Astrocyte of the spinal cord (primary cell): ENCODE results near the gene KIF5A.
A peak's percentile ranks its signal among the peaks of the same experiment; 100 is the strongest.

Source experiments
- DNase-seq: peaks from one replicate; pipeline ENCODE4 v3.0.0; 2011; ENCODE audit warnings: low read depth, low spot score
- H3K4me3 ChIP-seq: 2 replicates; pipeline ENCODE4 v1.5.1; 2011; ENCODE audit warnings: low read depth, mild to moderate bottlenecking, low read length, moderate library complexity
- in situ Hi-C: cut with HindIII; loops from 2 replicates; pipeline ENCODE4 v1.10.0; 2017; ENCODE audit warnings: low sequenced_read_pairs
- TF ChIP-seq, protein P1 (sequence below): IDR thresholded peaks from 2 replicates; pipeline ENCODE4 v1.5.1; 2012; ENCODE audit warnings: low read depth, mild to moderate bottlenecking, low read length, inconsistent platforms

Gene KIF5A

GRCh38 chr12:57626111-57626920 lies 76.5 kb downstream of the KIF5A start:
- no peak for DNase-seq
- in situ Hi-C loops: no loop called here
- TF ChIP-seq, protein P1, sequence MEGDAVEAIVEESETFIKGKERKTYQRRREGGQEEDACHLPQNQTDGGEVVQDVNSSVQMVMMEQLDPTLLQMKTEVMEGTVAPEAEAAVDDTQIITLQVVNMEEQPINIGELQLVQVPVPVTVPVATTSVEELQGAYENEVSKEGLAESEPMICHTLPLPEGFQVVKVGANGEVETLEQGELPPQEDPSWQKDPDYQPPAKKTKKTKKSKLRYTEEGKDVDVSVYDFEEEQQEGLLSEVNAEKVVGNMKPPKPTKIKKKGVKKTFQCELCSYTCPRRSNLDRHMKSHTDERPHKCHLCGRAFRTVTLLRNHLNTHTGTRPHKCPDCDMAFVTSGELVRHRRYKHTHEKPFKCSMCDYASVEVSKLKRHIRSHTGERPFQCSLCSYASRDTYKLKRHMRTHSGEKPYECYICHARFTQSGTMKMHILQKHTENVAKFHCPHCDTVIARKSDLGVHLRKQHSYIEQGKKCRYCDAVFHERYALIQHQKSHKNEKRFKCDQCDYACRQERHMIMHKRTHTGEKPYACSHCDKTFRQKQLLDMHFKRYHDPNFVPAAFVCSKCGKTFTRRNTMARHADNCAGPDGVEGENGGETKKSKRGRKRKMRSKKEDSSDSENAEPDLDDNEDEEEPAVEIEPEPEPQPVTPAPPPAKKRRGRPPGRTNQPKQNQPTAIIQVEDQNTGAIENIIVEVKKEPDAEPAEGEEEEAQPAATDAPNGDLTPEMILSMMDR: no peak
- H3K4me3 ChIP-seq: no peak overlapping the region

DNA sequence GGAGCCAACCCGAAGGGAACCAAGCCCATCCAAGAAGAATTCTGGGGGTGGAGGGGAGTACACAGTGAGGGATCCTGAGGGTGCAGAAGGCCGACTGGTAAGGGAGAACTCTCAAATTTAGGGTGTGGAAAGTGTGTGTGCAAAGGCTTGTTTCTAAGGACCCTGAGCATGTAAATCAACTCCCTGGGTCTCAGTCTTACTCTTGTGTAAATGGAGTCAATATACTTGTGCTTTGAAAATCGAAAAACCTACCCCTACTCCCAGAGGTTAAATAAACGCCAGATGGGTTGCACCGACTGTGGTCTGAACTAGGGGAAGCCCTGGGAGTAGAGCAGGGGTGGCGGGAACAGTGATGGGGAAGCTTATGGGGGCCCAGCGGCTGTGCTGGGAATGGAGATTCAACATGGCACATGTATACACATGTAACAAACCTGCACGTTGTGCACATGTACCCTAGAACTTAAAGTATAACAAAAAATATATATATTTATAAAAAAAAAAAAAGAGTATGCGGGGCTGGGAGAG lies 77.1 kb downstream of the KIF5A start:
- no peak for DNase-seq
- TF ChIP-seq, protein P1: no peak
- H3K4me3 ChIP-seq: no peak overlapping the region
- in situ Hi-C loops: no loop called here

DNA sequence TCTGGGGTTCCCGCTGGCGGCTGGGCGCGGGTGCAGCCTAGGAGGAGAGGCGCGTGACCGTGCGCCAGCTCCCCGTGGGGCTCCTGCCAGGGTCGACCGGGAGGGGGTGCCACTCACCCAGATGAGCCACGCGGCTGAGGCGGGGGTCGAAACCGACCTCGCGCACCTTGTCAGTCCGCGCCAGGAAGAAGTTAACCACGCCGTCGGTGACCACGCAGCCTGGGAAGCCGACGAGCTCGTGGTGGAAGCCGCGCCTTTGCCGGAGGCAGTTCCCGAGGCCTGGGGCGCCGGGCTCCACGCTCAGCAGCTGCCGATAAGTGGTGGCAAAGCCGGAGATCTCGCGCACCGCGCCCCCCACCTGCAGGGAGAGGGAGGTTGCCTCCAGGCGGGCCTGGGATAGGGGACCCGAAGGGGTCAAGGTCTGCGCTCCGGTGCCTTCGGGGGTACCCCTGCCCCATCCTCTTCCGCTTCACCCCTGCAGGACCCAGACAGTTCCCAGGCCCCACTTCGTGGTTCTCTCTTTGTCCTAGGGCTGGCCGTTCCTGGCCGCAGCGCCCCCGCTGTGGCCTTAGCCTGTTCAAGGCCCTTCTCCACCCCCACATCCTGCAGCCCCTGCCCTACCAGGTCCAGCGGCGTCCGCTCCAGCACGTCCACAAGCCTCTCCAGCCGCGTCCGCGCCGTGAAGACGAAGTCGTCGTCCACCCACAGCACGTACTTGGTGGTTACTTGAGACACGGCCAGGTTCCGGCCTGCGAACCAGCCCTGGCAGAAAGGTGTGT lies 77.8 kb downstream of the KIF5A start:
- no peak overlapping the region for H3K4me3 ChIP-seq
- DNase-seq: no peak
- TF ChIP-seq, protein P1: peak; percentile 15
- in situ Hi-C loops: no loop called here

- no peak for DNase-seq
- TF ChIP-seq, protein P1: no peak
- in situ Hi-C loops: no loop called here
- H3K4me3 ChIP-seq: no peak overlapping the region
Measured at GRCh38 chr12:57628280-57629191, 78.7 kb downstream of the KIF5A start.

DNA sequence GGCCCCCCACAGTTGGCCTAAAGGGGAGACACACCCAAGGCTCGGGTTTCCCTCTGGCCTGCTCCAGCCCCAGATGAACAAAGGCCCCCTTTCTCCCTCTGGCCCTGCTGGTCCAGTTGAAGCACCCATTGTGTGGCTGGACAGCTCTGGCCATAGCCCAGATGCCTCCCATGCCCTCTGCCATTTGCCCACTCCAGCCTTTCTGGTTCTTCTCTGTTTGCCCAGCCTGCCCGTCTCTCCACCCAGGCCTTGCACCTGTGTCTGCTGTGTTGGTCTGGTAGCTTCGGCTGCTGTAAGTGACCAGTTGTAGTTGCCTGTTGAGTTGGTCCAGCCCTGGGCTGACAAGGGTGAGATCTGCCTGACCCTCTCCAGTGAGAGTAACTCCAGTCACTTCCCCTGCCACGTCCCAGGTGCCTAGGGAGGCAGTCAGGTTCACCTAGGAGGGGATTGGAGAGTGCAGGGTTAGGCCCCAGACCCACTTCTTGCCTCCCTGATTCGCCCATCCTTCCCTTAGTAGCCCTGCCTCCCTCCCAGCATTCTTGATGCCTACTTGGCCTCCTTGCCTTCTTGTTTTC lies 80.1 kb downstream of the KIF5A start:
- in situ Hi-C loops: no loop called here
- TF ChIP-seq, protein P1: no peak
- H3K4me3 ChIP-seq: no peak overlapping the region
- no peak for DNase-seq

GRCh38 chr12:57630891-57631433 lies 81.1 kb downstream of the KIF5A start:
- in situ Hi-C loops: no loop called here
- no peak for DNase-seq
- no peak overlapping the region for H3K4me3 ChIP-seq
- TF ChIP-seq, protein P1: no peak
